Colon (tissue), 2 donors: ENCODE results near the gene FAM174C.
"Not testable (repeated sequence)": the region's sequence is repeated elsewhere in the genome, so short reads cannot be mapped to it uniquely, and the experiment has no call there.

Experiments
- FAIRE-seq: peaks from 2 replicates; lab custom pipeline; 2012; peaks lifted over from hg19 to GRCh38; lab: Jason Lieb, UNC
- donor health status: control.
- donor health status: control.

The FAM174C gene

DNA sequence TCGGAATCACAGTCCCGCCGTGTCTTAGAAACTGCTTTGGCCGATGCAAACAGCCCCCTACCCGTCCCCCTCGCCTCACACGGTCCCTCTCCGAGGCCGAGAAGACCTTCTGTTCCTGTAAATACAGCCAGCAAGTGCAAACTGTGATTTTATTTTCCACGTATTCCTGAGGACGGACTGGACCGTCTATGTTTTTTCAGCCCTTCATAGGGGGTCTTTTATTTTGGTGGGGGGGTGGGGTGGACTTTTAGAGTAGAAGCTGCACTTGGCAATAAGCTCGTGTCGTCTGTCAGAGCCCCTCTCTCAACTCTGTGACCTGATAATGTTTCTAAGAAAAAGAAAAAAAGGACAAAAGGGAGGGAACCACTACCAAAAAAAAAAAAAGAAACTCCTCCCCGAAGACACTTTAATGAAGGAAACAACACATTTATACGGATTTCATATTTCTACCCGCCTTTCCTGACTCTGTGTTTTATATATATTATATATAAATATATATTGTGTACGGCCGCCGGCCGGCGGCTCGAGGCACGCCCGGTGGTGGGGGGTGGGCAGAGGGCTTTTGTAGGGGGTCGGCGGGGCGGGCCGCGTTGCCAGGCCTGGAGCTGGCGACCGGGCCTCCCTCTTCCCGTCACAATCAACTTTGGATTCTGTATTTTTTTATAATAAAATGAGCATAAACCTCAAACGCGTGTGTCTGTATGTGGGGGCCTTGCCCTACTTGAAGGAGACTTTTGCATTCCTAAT is 25.6 kb downstream of the FAM174C start:
- FAIRE-seq, result no peak

DNA sequence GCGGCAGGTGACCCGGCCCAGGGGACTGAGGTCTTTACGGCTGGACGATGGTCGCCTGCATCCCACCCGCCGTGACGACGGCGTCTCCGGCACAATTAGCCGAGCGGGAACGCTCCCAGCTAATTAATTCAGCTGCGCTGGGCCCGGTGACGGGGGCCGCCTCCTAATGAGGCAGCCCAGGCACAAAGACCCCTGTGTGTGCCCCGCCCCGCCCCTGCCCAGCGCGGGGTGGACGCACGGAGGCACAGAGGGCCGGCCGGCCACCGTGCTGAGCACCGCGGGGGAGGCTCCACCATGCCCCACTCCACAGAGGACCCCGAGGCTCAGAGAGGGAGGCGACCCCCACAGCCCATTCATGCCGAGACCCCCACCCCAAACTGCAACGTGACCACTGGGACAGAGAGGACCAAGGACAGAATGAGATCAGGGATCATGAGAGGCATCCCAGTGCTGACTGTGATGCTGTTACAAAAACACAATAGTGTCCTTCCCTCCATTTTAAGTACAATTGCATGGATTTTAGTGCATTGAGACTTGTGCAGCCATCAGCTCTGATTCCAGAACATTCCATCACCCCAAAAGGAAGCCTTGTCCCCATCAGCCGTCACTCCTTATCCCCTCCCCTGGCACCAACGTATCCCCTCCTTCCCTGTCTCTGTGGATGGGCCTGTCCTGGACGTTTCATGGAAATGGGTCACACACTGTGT is 27.4 kb downstream of the FAM174C start:
- no peak for FAIRE-seq

DNA sequence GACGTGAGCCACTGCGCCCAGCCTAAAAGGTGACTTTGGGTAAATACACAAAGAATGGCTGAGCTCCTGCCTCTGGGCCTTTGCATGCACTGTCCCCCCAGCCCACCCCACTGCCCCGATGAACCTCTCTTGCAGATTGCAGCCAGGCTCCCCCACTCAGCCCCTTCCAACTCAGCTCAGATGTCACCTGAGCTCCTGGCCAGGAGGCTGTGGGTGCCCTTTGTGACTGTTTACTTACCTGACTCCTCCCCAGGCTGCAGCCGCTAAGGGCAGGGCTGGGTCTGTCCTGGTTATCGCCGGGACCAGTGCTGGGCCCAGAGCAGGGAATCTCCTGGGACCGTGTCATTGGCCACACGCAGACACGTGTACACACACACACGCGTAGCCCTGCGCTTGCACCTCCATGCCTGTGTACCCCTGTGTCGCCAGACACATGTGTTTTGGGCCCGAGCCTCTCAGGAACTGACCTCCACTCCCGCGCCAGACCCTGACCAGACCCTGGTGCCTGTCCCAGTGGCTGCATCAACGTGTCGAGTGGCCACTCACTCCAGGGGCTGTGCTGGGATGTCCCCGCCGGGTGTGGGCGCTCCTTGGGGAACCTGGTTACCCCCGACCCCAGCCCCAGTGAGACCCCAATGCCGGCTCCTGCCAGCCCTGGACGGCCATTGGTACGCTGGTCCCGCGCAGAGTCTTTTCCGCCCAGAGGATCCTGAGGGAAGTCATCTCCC is 29.0 kb downstream of the FAM174C start:
- FAIRE-seq, result no peak

DNA sequence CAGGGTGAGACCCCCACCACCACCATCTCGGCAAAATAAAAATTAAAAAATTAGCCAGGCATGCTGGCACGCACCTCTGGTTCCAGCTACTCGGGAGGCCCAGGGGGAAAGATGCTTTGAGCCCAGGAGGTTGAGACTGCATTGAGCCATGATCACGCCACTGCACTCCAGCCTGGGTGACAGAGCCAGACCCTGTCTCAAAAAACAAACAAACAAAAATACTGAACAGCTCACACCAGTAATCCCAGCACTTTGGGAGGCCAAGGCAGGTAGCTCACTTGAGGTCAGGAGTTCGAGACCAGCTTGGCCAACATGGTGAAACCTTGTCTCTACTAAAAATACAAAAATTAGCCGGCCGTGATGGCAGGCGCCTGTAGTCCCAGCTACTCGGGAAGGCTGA is 30.0 kb downstream of the FAM174C start:
- FAIRE-seq, result not testable (repeated sequence)

DNA sequence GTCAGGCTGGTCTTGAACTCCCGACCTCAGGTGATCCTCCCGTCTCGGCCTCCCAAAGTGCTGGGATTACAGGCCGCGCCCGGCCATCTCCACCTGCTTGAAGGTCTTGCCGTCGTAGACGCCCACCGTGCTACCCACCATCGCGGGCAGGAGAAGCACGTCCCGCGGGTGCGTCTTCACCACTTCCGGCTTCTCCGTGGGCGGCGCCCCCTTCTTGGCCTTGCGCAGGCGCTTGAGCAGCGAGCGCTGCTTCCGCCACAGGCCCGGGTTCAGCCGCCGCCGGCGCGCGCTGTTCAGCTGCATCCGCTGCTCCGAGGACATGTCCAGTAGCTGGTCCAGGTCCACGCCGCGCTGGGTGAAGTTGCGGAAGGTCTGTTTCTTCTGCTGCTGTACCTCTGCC is 32.0 kb downstream of the FAM174C start:
- no peak for FAIRE-seq

DNA sequence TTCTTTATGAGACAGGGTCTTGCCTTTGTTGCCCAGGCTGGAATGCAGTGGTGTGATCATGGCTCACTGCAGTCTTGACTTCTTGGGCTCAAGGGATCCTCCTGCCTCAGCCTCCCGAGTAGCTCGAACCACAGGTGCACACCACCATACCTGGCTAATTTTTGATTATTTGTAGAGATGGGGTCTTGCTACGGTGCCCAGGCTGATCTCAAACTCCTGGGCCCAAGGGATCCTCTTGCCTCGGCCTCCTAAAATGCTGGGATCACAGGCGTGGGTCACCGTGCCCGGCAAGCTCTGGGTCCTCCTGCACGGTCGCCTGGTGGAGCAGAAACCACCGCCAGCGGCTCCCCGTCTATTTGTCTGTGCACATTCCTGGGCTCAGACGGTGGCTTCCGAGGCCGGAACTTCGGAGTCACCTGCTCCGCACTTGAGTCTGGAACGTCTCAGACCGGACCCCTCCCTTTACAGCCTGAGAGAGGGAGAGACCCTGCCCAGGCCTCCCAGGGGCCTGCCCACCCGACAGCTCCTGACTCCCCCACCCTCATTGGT is 32.5 kb downstream of the FAM174C start:
- no peak for FAIRE-seq

DNA sequence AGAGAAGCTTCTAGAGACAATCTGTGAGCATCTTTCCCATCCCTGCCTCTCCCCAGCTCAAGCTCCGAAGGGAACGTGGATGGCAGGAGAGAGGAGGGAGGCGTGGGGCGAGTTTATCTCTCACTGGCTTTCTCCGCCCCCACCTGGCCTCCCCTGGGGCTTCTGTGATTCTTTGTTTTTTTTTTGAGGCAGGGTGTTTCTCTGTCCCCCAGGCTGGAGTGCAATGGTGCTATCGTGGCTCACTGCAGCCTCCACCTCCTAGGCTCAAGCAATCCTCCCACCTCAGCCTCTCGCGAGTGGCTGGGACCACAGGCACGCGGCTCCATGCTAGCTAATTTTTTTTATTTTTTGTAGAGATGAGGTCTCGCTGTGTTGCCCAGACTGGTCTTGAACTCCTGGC is 33.4 kb downstream of the FAM174C start:
- no peak for FAIRE-seq

DNA sequence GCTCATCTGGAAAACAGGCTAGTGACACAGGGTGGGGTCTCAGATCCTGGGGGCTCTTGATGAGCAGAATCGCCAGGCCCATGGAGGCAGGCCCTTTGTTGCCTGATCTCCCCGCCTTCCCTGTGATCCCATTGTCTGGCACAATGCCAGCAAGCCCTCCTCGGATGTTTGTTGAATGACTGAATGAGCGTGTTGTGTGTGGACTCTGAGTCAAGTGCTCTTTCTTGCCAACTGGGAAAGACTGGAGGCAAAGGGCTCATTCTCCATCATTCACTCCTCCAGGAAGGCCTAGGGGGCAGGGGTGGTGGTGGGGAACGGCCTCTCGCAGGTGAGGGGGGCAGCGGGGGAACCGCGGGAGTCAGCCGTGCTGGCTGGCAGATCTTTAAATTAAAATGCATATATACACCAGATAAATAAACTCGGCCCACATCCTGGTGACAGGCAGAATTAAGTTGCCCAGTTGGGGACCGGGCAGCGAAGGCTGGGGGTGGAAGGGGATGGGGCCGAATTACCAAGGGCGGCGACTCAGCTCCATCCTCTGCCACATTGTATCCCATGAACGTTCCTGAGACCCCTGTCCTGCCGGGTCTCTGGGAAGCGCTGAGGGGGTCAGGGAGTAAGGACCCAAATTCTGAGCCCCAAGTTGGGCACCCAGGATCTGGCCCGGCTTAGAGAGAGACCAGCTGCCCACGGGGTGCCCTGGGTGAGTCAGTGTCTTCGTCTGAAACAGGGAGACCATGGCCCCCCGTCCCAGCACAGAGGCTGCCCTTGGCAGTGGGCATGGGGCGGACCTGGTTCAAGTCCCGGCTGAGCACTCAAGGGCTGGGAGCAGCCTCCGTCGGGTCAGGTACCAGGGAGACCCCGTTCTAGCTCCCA is 34.9 kb downstream of the FAM174C start:
- no peak for FAIRE-seq

DNA sequence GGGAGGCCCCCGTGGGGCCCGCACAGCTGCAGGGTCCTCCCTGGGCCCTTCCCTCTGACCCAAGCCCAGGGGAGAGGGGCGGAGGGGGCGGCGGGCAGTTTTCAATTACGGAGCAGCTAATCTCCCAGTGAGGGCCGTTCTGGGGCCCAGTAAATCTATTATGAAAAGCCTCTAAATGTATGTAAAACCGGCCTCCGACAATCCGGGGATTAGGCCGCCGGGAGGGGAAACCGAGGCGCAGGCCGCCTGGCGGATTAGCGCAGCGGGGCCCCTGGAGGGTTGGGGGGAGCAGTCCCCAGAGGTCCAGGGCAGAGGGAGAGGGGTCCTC is 35.5 kb downstream of the FAM174C start:
- FAIRE-seq, result no peak

DNA sequence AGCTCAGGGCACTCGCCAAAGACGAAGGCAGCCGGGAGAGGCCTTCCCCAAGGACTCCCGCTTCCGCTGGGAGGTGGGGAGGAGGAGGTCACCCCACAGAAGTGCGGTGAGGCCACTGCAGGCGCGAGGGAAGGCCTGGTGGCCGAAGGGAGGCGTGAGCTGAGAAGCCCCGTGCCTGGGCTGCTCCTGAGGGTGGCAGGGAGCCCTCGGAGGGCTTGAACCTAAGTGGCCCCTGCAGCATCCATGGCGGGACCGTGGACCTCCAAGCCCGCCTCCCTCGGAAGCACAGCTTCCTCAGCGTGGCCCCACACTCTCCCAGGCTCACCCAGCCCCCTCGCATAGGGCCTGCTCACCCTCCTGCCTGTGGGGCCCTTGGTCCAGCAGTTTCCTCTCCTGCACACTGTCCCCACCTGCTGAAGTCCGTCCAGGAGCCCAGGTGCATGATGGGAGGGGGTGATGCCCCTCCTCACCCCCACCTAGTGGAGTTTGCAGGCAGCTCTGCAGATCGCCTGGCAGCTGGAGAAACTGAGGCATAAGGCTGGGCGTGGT is 36.3 kb downstream of the FAM174C start:
- FAIRE-seq, result no peak

DNA sequence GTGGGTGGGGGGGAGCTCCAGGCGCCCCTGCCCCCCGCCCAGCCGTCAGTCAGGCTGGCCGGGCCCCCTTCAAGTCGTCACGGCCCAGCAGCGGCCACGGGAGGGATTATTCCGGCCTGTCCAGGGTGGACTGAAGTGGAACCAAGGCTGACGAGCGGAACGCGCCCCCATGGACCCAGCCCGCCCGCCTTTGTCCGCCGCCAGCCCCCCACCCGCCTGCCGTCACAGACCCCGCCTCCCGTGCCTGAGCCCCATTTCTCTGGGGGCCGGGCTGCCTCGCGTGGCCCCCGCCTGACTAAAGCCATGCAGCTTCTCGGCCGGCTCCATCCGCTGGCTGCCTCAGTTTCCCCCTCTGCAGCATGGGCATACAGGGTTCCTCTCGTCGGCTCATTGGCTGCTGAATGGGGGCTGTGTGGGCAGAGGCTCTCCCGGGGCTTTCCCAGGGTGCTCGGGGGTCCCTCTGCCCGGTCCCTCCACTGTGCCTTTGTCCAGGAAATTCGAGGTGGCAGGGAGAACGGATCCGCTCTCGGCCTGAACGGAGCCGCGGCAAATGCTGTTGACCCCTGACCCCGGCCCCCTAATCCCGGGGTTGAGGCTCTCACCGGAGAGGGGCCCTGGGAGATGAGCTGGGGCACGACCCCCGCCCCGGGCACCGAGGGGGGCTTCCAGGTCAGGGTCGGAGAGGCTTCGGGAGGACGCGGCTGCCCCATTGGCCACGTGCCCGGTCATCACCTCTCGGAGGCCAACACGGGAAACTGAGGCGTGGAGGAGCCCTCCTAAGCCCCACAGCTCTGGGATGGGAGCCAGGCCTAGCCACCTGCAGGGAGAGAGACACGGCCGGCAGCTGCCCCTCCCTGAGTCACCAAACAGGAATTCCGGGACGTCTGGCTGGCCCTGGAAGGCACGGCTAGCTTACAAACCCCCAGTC is 37.7 kb downstream of the FAM174C start:
- FAIRE-seq, result no peak

DNA sequence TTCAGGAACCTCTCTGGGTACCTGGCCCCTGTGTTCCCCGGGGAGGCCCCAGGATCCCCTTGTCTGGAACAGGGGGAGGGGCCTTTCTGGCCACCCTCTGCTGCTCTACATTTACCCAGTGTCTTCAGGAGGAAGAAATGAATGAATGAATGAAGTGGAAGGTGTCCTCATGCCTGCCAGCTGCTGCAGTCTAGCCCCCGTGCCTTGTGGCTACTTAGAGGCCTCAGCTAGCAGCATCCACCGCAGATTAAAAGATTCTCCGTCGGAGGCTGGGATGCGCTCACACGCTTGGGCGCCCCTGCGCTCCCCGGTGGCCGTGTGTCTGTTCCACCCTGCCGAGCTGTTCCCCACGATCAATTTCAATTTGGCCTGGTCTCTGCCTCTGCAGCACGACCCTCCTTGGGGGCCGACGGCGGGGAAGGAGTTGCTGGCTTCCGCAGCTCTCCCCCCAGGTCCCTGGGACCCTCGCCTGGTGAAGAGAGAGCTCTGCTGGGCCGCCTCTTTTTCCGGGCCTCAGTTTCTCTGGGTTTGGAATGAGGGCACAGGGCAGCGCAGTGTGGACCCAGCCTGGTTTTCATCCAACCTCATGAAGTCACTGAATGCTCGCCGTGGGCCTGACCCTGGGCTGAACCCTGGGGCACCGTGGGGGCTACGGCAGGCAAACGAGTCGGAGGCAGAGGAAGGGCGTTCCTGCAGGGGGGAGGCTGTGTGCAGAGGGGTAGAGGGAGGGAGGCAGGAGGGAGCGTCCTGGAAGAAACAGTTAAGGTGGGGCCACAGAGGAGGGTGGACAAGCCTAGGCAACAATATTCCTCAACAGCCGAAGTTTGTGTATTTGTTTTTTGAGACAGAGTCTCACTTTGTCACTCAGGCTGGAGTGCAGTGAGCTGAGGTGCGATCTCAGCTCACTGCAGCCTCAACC is 38.6 kb downstream of the FAM174C start:
- FAIRE-seq, result no peak

DNA sequence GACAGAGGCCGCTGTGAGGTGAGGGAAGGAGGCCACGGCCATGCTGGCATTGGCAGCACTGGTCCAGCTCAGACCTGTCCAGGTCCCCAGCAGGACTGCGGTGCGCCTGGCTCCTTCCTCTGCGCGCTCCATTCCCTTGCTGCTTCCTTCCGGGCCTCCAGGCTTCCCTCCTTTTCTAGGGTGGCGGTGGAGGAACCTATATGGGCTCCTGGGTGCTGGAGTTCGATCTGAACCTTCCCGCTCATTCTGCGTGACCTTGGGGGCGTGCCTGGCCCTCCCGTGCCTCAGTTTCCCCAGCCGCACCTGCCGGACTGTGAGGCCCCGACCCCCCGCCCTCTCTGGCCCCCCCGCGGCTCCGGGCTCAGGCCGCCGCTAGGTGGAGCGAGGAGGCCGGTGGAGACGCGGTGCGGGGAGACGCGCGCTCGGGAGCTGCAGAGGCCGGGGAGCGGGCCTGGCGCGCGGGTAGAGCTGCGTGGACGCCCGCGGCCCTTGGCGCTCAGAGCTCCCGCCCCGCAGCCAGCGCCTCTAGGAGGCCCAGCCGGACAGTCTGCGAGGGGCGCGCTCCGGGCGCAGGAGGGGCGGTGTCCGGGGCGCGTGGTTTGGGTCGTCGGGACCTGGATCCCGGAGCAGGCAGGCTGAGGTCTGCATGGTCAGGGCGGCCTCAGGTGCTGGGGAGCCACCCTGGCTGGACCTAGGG is 40.3 kb downstream of the FAM174C start:
- FAIRE-seq, result no peak

DNA sequence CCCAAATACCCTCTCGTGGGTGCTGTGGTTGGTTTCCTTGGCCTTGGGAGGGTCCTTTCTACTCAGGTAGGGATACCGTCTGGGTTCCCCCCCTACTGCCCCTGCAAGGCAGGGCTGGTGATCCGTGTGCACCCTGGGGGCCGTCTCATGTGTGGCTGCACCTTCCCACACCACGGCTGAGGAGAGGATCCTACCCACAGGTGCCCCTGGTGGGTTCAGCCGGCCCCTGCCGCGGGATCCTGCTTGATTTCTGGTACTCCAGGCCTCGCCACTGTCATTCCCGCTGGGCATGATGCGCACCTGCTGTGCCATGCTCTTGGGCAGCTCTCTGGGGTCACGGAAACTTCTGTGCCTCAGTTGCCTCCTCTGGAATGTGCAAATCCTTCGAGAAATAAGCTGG is 41.1 kb downstream of the FAM174C start:
- no peak for FAIRE-seq

DNA sequence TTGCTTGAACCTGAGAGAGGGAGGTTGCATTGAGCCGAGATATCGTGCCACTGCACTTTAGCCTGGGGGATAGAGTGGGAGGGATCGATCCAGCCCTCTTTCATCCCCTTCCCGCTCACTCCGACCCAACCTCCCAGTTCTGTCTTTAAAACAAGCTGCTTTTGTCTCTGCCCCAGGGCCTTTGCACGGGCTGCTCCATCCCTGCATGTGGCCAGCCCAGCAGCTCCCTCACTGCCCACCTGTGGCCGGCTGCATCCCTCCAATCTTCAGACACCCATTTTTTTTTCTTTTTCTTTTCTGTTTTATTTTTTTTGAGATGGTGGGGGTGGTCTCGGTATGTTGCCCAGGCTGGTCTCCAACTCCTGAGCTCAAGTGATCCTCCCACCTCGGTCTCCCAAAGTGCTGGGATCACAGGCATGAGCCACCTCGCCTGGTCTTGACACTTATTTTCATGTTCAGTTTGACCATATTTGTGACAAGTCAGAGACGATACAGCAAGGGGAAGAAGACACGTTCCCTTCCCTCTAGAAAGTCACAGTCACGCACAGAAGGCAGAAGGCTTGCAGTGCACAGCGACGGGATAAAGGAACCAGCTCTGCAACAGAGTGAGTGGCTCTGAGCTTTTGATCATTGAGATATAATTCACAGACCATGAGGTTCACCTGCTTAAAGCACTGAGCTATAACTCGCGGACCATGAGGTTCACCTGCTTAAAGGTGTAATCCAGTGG is 42.1 kb downstream of the FAM174C start:
- no peak for FAIRE-seq

DNA sequence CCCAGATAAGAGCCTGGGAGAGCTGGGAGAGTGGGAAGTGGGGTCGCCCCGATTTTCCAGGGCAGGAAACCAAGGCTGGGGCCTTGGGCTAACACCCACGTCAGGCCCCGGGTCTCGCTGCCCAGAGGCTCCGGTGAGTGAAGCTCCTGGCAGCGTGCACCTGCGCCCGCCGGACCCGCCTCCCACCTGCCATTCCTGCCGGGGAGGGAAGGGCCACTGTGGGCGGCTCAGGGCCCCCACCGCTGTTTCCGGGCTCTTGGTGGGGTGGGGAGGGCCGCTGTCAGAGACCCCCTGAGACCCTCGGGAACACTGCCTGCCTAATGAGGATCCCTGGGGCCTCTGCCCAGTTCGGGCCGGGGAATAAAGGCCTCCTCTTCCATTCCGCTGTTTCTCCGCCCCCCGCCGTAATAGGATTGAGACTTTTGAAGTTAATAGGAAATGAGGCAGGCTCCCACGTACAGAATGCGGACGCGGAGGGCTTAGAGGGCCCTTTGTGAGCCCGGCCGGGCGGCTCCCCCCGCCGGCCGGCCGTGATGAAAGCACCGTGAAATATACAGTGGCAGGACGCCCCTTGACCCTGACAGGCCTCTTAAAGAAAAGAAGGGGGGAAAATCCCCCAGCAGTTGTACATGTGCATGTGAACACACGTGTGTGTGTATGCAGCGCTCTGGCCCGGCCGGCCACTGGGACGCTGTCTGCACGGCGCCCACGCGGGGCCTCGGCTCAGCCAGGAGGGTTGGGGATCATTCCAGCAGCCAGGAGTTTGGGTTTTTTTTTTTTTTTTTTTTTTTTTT is 43.5 kb downstream of the FAM174C start:
- FAIRE-seq, result no peak

DNA sequence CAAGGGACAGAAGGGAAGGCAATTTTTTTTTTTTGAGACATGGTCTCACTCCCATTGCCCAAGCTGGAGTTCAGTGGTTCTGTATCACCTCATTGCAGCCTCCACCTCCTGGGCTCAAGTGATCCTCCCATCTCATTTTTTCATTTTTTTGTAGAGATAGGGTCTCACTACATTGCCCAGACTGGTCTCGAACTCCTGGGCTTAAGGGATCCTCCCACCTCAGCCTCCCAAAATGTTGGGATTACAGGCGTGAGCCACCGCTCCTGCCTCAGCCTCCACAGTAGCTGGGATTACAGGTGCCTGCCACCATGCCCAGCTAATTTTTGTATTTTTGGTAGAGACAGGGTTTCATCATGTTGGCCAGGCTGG is 44.9 kb downstream of the FAM174C start:
- FAIRE-seq, result not testable (repeated sequence)
